Measurements from ENCODE around the gene FCHSD2.

DNA sequence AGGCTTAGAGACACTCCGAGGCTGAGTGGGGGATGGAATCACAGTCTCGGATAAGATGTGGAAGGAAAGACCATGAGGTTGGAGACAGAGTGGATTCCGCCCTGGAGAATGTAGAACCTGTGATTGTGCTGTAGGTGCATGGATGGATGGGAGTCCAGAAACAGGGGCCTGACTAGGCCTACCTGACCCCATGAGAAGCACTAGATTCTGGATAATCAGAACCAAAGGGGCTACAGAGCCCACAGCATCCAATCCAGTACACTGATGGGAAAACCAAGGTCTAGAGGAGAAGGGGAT lies 32.3 kb upstream of the FCHSD2 start:
- no peak for TF ChIP-seq CTCF (IDR thresholded peaks at IDR 0.05; ENCODE audit: insufficient read depth, low read depth, low read length)
- no peak for TF ChIP-seq EZH2 (IDR thresholded peaks at IDR 0.05; ENCODE audit: insufficient read depth, low read length)

Measured in astrocyte (in vitro differentiated cells and primary cell).